D721Med (cell line): ENCODE results near the gene DAZAP1.

Source experiments
- DNase-seq: peaks from one replicate; pipeline ENCODE4 v3.0.0; 2011; ENCODE audit warnings: low spot score; ENCODE audit not compliant: insufficient read length
- FAIRE-seq: peaks from 2 replicates; lab custom pipeline; 2011; peaks lifted over from hg19 to GRCh38; lab: Jason Lieb, UNC
- TF ChIP-seq, protein P1 (sequence below): IDR thresholded peaks from 2 replicates; pipeline ENCODE4 v1.5.1; 2012; ENCODE audit warnings: mild to moderate bottlenecking, control low read depth; ENCODE audit not compliant: insufficient read depth; ENCODE audit errors: missing control alignments

DAZAP1 gene

DNA sequence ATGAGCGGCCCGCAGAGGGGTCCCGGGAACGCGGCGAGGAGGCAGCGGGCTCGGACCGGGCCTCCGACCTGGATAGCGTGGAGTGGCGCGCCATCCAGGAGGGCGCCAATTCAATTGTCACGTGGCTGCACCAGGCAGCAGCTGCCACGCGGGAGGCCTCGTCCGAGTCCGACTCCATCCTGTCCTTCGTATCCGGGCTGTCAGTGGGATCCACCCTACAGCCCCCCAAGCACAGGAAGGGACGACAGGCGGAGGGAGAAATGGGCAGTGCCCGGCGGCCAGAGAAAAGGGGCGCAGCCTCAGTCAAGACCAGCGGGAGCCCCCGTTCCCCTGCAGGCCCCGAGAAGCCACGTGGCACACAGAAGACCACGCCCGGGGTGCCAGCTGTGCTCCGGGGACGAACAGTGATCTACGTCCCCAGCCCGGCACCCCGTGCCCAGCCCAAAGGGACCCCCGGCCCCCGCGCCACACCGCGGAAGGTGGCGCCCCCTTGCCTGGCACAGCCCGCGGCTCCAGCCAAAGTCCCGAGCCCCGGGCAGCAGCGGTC is 61.0 kb downstream of the DAZAP1 start:
- FAIRE-seq = no peak
- TF ChIP-seq, protein P1, sequence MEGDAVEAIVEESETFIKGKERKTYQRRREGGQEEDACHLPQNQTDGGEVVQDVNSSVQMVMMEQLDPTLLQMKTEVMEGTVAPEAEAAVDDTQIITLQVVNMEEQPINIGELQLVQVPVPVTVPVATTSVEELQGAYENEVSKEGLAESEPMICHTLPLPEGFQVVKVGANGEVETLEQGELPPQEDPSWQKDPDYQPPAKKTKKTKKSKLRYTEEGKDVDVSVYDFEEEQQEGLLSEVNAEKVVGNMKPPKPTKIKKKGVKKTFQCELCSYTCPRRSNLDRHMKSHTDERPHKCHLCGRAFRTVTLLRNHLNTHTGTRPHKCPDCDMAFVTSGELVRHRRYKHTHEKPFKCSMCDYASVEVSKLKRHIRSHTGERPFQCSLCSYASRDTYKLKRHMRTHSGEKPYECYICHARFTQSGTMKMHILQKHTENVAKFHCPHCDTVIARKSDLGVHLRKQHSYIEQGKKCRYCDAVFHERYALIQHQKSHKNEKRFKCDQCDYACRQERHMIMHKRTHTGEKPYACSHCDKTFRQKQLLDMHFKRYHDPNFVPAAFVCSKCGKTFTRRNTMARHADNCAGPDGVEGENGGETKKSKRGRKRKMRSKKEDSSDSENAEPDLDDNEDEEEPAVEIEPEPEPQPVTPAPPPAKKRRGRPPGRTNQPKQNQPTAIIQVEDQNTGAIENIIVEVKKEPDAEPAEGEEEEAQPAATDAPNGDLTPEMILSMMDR = no peak
- no peak for DNase-seq

GRCh38 chr19:1468821-1469254 is 61.5 kb downstream of the DAZAP1 start:
- FAIRE-seq (no peak), DNase-seq (no peak)
- TF ChIP-seq, protein P1 = peak; percentile 22

DNA sequence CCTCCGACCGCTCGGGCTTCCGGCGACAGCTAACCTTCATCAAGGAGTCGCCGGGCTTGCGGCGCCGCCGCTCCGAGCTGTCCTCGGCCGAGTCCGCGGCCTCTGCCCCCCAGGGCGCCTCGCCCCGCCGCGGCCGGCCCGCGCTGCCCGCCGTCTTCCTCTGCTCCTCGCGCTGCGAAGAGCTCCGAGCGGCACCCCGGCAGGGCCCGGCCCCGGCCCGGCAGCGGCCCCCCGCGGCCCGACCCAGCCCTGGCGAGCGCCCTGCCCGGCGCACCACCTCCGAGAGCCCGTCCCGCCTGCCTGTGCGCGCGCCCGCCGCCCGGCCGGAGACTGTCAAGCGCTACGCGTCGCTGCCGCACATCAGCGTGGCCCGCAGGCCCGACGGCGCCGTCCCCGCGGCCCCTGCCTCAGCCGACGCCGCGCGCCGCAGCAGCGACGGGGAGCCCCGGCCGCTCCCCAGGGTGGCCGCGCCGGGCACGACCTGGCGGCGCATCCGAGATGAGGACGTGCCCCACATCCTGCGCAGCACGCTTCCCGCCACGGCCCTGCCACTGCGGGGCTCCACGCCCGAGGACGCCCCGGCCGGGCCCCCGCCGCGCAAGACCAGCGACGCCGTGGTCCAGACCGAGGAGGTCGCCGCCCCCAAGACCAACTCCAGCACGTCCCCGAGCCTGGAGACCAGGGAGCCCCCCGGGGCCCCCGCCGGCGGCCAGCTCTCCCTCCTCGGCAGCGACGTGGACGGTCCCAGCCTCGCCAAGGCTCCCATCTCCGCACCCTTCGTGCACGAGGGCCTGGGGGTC is 62.1 kb downstream of the DAZAP1 start:
- DNase-seq (no peak), FAIRE-seq (no peak)
- TF ChIP-seq, protein P1 = no peak

DNA sequence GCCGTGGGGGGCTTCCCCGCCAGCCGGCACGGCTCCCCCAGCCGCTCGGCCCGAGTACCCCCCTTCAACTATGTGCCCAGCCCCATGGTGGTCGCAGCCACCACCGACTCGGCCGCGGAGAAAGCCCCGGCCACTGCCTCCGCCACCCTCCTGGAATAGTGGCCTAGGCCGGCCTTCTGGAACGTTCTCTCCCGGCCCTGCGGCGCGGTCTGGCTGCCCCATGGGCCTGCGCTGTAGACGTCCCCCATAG is 62.6 kb downstream of the DAZAP1 start:
- DNase-seq (no peak), FAIRE-seq (no peak)
- TF ChIP-seq, protein P1 = no peak

DNA sequence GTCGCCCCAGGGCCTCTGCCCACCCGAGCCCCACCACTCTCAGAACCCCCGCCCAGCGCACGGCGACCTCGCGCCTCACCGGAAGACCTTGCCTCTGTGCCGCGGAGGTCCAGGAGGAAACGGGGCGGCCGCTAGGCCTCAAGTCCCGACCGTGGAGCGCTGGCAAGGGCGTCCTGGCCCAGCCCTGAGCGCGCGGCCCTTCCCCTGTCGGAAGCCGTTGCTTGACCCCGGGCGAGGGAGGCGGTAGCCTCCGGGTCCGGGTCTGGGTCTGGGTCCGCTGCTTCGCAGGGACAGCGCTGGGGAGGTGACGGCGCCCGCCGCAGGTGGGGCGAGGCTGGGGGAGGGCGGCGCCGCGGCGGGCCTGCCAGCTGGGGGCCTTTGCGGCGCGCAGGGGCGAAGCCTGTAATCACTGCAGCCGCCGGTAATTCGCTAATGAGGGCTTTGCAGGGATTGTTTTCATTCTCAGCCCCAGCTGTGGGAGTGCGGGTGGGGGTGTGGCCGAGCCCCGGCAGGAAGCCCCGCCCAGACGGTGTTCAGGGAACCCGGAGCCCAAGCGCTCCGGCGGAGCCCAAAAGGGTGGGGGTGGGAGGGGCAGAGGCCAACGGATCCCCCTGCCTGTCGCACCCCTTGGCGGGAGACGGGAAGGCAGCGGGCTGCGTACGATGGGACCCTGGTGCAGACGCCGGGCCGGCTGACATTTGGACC is 63.1 kb downstream of the DAZAP1 start:
- DNase-seq (peak; percentile 99), FAIRE-seq (no peak)
- TF ChIP-seq, protein P1 = no peak

GRCh38 chr19:1471010-1471514 is 63.7 kb downstream of the DAZAP1 start:
- DNase-seq = no peak
- TF ChIP-seq, protein P1 = no peak
- FAIRE-seq = no peak
